Kidney (tissue), 14 donors: Measurements from ENCODE around the gene SPATA18. TPM values are rescaled to one million over a fixed set of nuclear protein-coding genes. Genes with fewer than 3 reads are reported as not detected.

ENCODE experiments used
- DNase-seq, 5 donors: peaks; one replicate each; pipeline ENCODE4 v3.0.0-alpha.2; 2013 to 2020
- FAIRE-seq: peaks from 2 replicates; lab custom pipeline; 2012; peaks lifted over from hg19 to GRCh38; lab: Jason Lieb, UNC
- H3K27ac ChIP-seq, 2 donors: one replicate each; pipeline ENCODE4 v1.7.0; 2013; ENCODE audit warnings: low read depth in 2 of 2, low read length in 2 of 2, inconsistent platforms in 1 of 2
- H3K27me3 ChIP-seq: one replicate; pipeline ENCODE4 v1.7.1; 2013; ENCODE audit warnings: low read length, inconsistent platforms; ENCODE audit not compliant: control insufficient read depth, insufficient read depth
- H3K36me3 ChIP-seq, 3 donors: one replicate each; pipeline versions ENCODE4 v1.7.0 to v1.7.1; 2013; ENCODE audit warnings: low read length in 3 of 3, control low read depth in 1 of 3, inconsistent platforms in 1 of 3; ENCODE audit not compliant: insufficient read depth in 3 of 3, control insufficient read depth in 2 of 3
- H3K4me1 ChIP-seq, 3 donors: one replicate each; pipeline versions ENCODE4 v1.7.0 to v1.7.1; 2013; ENCODE audit warnings: low read length in 3 of 3, inconsistent platforms in 1 of 3, low read depth in 1 of 3; ENCODE audit not compliant: control insufficient read depth in 2 of 3, insufficient read depth in 2 of 3
- H3K4me3 ChIP-seq, 3 donors: one replicate each; pipeline versions ENCODE4 v1.7.0 to v1.8.1; 2013; ENCODE audit warnings: low read length in 3 of 3, control low read depth in 1 of 3, inconsistent platforms in 1 of 3
- H3K9ac ChIP-seq, 3 donors: one replicate each; pipeline versions ENCODE4 v1.7.0 to v1.7.1; 2013; ENCODE audit warnings: low read length in 3 of 3, control low read depth in 1 of 3, inconsistent platforms in 1 of 3
- H3K9me3 ChIP-seq, 3 donors: one replicate each; pipeline versions ENCODE4 v1.7.0 to v1.7.1; 2013; ENCODE audit warnings: low read length in 3 of 3, control low read depth in 1 of 3, inconsistent platforms in 1 of 3; ENCODE audit not compliant: control insufficient read depth in 2 of 3, insufficient read depth in 1 of 3
- intact Hi-C: fragments of 100-400 bp; cut with DNase I; formaldehyde crosslinking; loops from one replicate; pipeline ENCODE4 v1.11.1; 2022
- polyA plus RNA-seq: library from polyadenylated mRNA; stranded (reverse); fragments of 350-450 nt; fragmentation: Illumina TruSeq; extraction: RNeasy Lipid Tissue Mini Kit (QIAGEN cat#74804); gene quantifications from one replicate; pipeline ENCODE4 v1.2.3, GENCODE V29; 2014; ENCODE audit warnings: low read depth, low replicate concordance; ENCODE audit not compliant: insufficient read depth
- total RNA-seq: library from RNA; stranded (reverse); fragmentation: NEBNext Ultra II Directional; extraction: Animal tissue kit (Norgen Biotek cat#: 25700); gene quantifications from one replicate; pipeline ENCODE4 v1.2.1, GENCODE V29; 2021
- TF ChIP-seq, protein P1 (sequence below): IDR thresholded peaks from 3 replicates; pipeline ENCODE4 v1.5.1; 2012; ENCODE audit warnings: mild to moderate bottlenecking, moderate library complexity, borderline replicate concordance; ENCODE audit not compliant: insufficient read depth; ENCODE audit errors: extremely low read depth
- donor health status: control.
- donor health status: control.
- donor health status: control.
- donor health status: control.
- donor health status: control.
- donor health status: DM: yes; HTN: yes; CAD: no.
- donor health status: Normal renal cell carcinoma (clear cell type).

SPATA18 gene
- total and polyA plus RNA-seq, 2 donors from 2014 or later: 5.9 to 11.6 TPM

DNA sequence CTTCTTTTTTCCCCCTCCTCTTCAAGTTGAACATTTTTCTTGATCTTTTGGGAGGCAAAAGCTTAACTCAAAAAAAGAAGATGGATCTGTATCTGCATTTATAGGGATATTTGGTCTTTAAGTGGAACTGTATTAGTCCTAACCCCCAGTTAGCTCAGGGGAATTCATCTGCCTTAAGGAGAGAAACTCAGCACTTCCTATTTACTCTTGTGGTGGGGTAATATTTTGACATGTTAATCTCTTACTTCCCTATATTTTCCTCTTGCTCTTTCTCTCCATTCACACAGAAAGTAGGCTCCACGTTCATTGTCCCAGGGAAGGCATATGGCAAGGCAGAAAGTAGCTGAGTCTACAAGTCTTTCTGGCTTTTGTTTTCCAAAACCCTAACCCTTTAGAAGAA is 36.2 kb upstream of the SPATA18 start:
- no peak for FAIRE-seq

DNA sequence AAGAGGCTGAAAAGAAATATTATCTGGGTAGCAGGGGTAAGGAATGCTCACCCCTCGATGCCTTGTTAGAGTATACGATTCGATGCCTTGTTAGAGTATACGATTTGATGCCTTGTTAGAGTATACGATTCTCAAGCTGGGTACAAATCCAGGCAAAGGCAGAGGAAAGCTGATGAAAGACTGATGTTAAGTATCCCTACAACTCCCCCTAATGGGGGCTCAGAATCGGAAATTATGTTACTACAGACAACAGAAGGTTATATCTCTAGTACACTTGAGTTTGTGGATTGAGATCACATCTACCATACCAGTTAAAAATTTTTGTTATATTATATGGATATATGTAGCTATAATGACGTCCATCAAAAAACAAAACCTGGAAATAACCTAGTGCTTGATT is 35.7 kb upstream of the SPATA18 start:
- Histone ChIP-seq H3K9ac (no peak overlapping the region), H3K36me3 (no peaks in the 10 kb centered on the region), H3K27ac (no peak overlapping the region), H3K4me1 (peaks cover 0 to 3% (median 0%) of the 10 kb centered on the region in 3 donors), H3K27me3 (no peaks in the 10 kb centered on the region), H3K4me3 (no peak overlapping the region), H3K9me3 (no peaks in the 10 kb centered on the region)
- TF ChIP-seq, protein P1, sequence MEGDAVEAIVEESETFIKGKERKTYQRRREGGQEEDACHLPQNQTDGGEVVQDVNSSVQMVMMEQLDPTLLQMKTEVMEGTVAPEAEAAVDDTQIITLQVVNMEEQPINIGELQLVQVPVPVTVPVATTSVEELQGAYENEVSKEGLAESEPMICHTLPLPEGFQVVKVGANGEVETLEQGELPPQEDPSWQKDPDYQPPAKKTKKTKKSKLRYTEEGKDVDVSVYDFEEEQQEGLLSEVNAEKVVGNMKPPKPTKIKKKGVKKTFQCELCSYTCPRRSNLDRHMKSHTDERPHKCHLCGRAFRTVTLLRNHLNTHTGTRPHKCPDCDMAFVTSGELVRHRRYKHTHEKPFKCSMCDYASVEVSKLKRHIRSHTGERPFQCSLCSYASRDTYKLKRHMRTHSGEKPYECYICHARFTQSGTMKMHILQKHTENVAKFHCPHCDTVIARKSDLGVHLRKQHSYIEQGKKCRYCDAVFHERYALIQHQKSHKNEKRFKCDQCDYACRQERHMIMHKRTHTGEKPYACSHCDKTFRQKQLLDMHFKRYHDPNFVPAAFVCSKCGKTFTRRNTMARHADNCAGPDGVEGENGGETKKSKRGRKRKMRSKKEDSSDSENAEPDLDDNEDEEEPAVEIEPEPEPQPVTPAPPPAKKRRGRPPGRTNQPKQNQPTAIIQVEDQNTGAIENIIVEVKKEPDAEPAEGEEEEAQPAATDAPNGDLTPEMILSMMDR: no peak
- FAIRE-seq: no peak
- peak in 2 of 5 donors; percentile 17 to 41 for DNase-seq
- intact Hi-C loops: no loop called here

More for the DNA sequence above, 36.2 kb upstream of the SPATA18 start:
- no peak overlapping the region for H3K4me3 ChIP-seq
- intact Hi-C loops: no loop called here
- H3K27ac ChIP-seq: no peak overlapping the region
- no peaks in the 10 kb centered on the region for H3K27me3 ChIP-seq
- no peaks in the 10 kb centered on the region for H3K36me3 ChIP-seq
- peaks cover 0 to 3% (median 0%) of the 10 kb centered on the region in 3 donors for H3K4me1 ChIP-seq
- TF ChIP-seq, protein P1: no peak
- no peak for DNase-seq
- H3K9me3 ChIP-seq: no peaks in the 10 kb centered on the region
- no peak overlapping the region for H3K9ac ChIP-seq

DNA sequence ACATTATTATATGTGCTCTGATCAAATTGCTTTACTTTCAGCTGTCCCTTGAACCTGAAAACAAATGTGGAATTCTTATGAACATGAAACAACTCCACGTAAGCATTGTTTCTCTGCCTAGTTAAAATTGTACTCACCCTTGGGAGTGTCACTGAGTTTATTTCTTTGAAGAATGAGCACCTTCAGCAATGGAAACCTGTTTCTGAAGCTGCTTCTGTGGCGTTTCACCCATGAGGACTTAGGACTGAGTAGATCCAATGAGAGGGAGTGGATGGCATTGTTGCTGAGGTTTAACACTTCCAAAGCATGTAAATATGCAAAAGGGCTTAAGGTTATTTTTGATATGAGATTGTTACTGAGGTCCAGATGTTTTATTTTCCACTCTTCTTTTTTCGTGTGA is 34.1 kb upstream of the SPATA18 start:
- Histone ChIP-seq H3K4me3 (no peak overlapping the region), H3K36me3 (no peaks in the 10 kb centered on the region), H3K4me1 (peaks cover 0 to 3% (median 0%) of the 10 kb centered on the region in 3 donors), H3K9me3 (no peaks in the 10 kb centered on the region), H3K27me3 (no peaks in the 10 kb centered on the region), H3K27ac (no peak overlapping the region), H3K9ac (no peak overlapping the region)
- intact Hi-C loops: no loop called here
- FAIRE-seq (no peak), DNase-seq (no peak)
- TF ChIP-seq, protein P1: no peak

DNA sequence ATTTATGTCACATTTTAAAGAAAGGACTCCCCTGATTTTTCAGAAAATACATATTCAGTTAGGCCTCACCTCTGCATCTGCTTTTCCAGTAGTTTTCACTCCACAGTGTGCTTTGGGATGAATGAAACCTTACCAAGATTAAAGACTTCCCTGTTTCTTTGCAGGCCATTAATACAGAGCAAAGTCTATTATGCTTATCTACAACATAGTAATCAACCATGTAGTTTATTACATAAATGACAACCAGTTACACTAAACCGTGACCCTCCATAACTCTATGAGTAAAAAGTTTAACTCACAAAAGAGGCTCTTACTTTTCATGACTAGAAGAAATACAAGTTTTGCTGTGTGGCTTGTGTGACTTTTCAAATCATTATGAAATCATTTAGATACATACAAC is 33.3 kb upstream of the SPATA18 start:
- intact Hi-C loops: no loop called here
- FAIRE-seq (no peak), DNase-seq (no peak)
- Histone ChIP-seq H3K9ac (no peak overlapping the region), H3K27ac (no peak overlapping the region), H3K4me1 (peaks cover 0 to 3% (median 0%) of the 10 kb centered on the region in 3 donors), H3K9me3 (no peaks in the 10 kb centered on the region), H3K27me3 (no peaks in the 10 kb centered on the region), H3K4me3 (no peak overlapping the region), H3K36me3 (no peaks in the 10 kb centered on the region)
- TF ChIP-seq, protein P1: no peak
